Astrocyte (in vitro differentiated cells and primary cell): ENCODE results near the gene VKORC1. TPM values are rescaled to one million over a fixed set of nuclear protein-coding genes. Genes with fewer than 3 reads are reported as not detected.

Experiments
- DNase-seq: peaks from one replicate; pipeline ENCODE4 v3.0.0-alpha.2; 2010; ENCODE audit warnings: low read depth
- FAIRE-seq: peaks from 2 replicates; lab custom pipeline; 2011; peaks lifted over from hg19 to GRCh38; lab: Jason Lieb, UNC
- H2AFZ ChIP-seq: 2 replicates; pipeline ENCODE4 v1.6.0; 2012; ENCODE audit warnings: low read depth, low read length, inconsistent platforms
- H3K27ac ChIP-seq: 2 replicates; pipeline ENCODE4 v1.5.1; 2011; ENCODE audit warnings: low read depth, low read length, inconsistent platforms
- H3K27me3 ChIP-seq: 2 replicates; pipeline ENCODE4 v1.6.0; 2011; ENCODE audit warnings: low read length, inconsistent platforms; ENCODE audit not compliant: insufficient read depth
- H3K36me3 ChIP-seq: 2 replicates; pipeline ENCODE4 v1.5.1; 2011; ENCODE audit warnings: low read length, inconsistent platforms; ENCODE audit not compliant: insufficient read depth
- H3K4me1 ChIP-seq: 2 replicates; pipeline ENCODE4 v1.5.1; 2011; ENCODE audit warnings: low read length, inconsistent platforms; ENCODE audit not compliant: insufficient read depth
- H3K4me2 ChIP-seq: 2 replicates; pipeline ENCODE4 v1.6.0; 2012; ENCODE audit warnings: low read length, inconsistent platforms
- H3K4me3 ChIP-seq: 2 replicates; pipeline ENCODE4 v1.5.1; 2011; ENCODE audit warnings: low read depth, mild to moderate bottlenecking, low read length, inconsistent platforms; ENCODE audit not compliant: insufficient read depth
- H3K79me2 ChIP-seq: 2 replicates; pipeline ENCODE4 v1.6.0; 2012; ENCODE audit warnings: mild to moderate bottlenecking, low read length, inconsistent platforms; ENCODE audit not compliant: insufficient read depth
- H3K9ac ChIP-seq: 2 replicates; pipeline ENCODE4 v1.6.0; 2012; ENCODE audit warnings: mild to moderate bottlenecking, low read length, inconsistent platforms
- H3K9me3 ChIP-seq: 2 replicates; pipeline ENCODE4 v1.5.1; 2012; ENCODE audit warnings: low read depth, mild to moderate bottlenecking, low read length, inconsistent platforms; ENCODE audit not compliant: insufficient read depth
- H4K20me1 ChIP-seq: 2 replicates; pipeline ENCODE4 v1.6.0; 2012; ENCODE audit warnings: low read length, inconsistent platforms; ENCODE audit not compliant: insufficient read depth
- H3K27ac Mint-ChIP-seq: one replicate; pipeline ENCODE4 v1.8.0; 2021; ENCODE audit warnings: mild to moderate bottlenecking, mixed read lengths; ENCODE audit not compliant: unreplicated experiment
- H3K27me3 Mint-ChIP-seq: one replicate; pipeline ENCODE4 v1.8.0; 2021; ENCODE audit warnings: low read depth, mixed read lengths; ENCODE audit not compliant: unreplicated experiment
- H3K36me3 Mint-ChIP-seq: one replicate; pipeline ENCODE4 v1.8.0; 2021; ENCODE audit warnings: low read depth, mixed read lengths; ENCODE audit not compliant: unreplicated experiment
- H3K4me1 Mint-ChIP-seq: one replicate; pipeline ENCODE4 v1.8.0; 2021; ENCODE audit warnings: low read depth, mixed read lengths; ENCODE audit not compliant: unreplicated experiment
- H3K4me3 Mint-ChIP-seq: one replicate; pipeline ENCODE4 v1.8.0; 2021; ENCODE audit warnings: mild to moderate bottlenecking, moderate library complexity, mixed read lengths; ENCODE audit not compliant: unreplicated experiment
- H3K9me3 Mint-ChIP-seq: one replicate; pipeline ENCODE4 v1.8.0; 2021; ENCODE audit warnings: mild to moderate bottlenecking, mixed read lengths; ENCODE audit not compliant: unreplicated experiment
- EZH2 ChIP-seq: IDR thresholded peaks from 2 replicates; pipeline ENCODE4 v1.6.1; 2012; ENCODE audit warnings: mild to moderate bottlenecking, low read length, inconsistent platforms; ENCODE audit not compliant: insufficient read depth
- total RNA-seq: library from RNA; stranded (reverse); gene quantifications from 2 replicates; pipeline ENCODE4 v1.2.1, GENCODE V29; 2021
- TF ChIP-seq, protein P1 (sequence below): IDR thresholded peaks from 2 replicates; pipeline ENCODE4 v1.5.1; 2011; ENCODE audit warnings: low read depth, mild to moderate bottlenecking, inconsistent platforms, low read length, moderate library complexity; ENCODE audit not compliant: insufficient read depth

Gene VKORC1
- total RNA-seq, 1 donor from 2014 or later: 133 TPM

- H2AFZ ChIP-seq: no peak overlapping the region
- H3K9me3 ChIP-seq: no peaks in the 10 kb centered on the region
- TF ChIP-seq, protein P1, sequence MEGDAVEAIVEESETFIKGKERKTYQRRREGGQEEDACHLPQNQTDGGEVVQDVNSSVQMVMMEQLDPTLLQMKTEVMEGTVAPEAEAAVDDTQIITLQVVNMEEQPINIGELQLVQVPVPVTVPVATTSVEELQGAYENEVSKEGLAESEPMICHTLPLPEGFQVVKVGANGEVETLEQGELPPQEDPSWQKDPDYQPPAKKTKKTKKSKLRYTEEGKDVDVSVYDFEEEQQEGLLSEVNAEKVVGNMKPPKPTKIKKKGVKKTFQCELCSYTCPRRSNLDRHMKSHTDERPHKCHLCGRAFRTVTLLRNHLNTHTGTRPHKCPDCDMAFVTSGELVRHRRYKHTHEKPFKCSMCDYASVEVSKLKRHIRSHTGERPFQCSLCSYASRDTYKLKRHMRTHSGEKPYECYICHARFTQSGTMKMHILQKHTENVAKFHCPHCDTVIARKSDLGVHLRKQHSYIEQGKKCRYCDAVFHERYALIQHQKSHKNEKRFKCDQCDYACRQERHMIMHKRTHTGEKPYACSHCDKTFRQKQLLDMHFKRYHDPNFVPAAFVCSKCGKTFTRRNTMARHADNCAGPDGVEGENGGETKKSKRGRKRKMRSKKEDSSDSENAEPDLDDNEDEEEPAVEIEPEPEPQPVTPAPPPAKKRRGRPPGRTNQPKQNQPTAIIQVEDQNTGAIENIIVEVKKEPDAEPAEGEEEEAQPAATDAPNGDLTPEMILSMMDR: no peak
- TF ChIP-seq EZH2: no peak
- DNase-seq: no peak
- no peak overlapping the region for H3K9ac ChIP-seq
- no peak for FAIRE-seq
- H3K27me3 ChIP-seq: no peaks in the 10 kb centered on the region
- no peak overlapping the region for H3K27ac ChIP-seq
- Mint-ChIP-seq H3K27ac (no peak overlapping the region), H3K4me3 (no peak overlapping the region), H3K9me3 (peaks cover 2% of the 10 kb centered on the region), H3K4me1 (peaks cover 4% of the 10 kb centered on the region), H3K27me3 (peaks cover 6% of the 10 kb centered on the region), H3K36me3 (peaks cover 10% of the 10 kb centered on the region)
- H3K4me2 ChIP-seq: no peak overlapping the region
- H3K79me2 ChIP-seq: no peaks in the 10 kb centered on the region
- H3K36me3 ChIP-seq: no peaks in the 10 kb centered on the region
- H3K4me1 ChIP-seq: peaks cover 17% of the 10 kb centered on the region
- no peak overlapping the region for H3K4me3 ChIP-seq
- no peaks in the 10 kb centered on the region for H4K20me1 ChIP-seq
Observed at GRCh38 chr16:31133046-31133501, 38.5 kb upstream of the VKORC1 start.

GRCh38 chr16:31132303-31132979 is 37.8 kb upstream of the VKORC1 start:
- Mint-ChIP-seq H3K9me3 (peaks cover 2% of the 10 kb centered on the region), H3K27ac (no peak overlapping the region), H3K4me3 (no peak overlapping the region), H3K36me3 (peaks cover 14% of the 10 kb centered on the region), H3K27me3 (peaks cover 6% of the 10 kb centered on the region), H3K4me1 (peaks cover 4% of the 10 kb centered on the region)
- H3K4me3 ChIP-seq: no peak overlapping the region
- H3K4me1 ChIP-seq: peaks cover 16% of the 10 kb centered on the region
- no peak overlapping the region for H3K4me2 ChIP-seq
- H4K20me1 ChIP-seq: no peaks in the 10 kb centered on the region
- no peak for DNase-seq
- no peaks in the 10 kb centered on the region for H3K27me3 ChIP-seq
- FAIRE-seq: no peak
- H3K9ac ChIP-seq: no peak overlapping the region
- no peaks in the 10 kb centered on the region for H3K79me2 ChIP-seq
- H3K27ac ChIP-seq: no peak overlapping the region
- H2AFZ ChIP-seq: no peak overlapping the region
- TF ChIP-seq, protein P1: no peak
- TF ChIP-seq EZH2: no peak
- H3K9me3 ChIP-seq: no peaks in the 10 kb centered on the region
- H3K36me3 ChIP-seq: no peaks in the 10 kb centered on the region

DNA sequence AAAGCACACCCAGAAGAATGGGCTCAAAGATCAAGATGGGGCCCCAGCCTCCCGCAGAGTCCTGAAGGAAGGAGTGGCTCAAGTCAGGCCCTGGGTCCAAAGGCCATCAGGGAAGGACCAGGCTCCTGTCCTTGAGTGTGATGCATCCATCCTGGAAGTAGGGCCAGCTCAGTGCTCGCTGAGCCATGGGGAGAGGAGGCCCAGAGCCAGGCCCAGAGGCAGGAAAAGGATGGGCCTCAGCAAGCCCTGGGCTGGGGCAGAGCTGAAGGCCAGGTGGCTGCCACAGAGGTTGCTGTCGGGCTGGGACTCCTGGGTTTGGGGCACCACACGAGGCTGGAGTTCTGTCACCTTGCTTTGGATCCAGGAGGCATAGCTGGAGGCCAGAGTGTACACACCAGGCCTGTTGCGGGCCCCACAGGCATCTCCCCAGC is 37.3 kb upstream of the VKORC1 start:
- TF ChIP-seq EZH2: no peak
- TF ChIP-seq, protein P1: no peak
- Mint-ChIP-seq H3K27me3 (peaks cover 6% of the 10 kb centered on the region), H3K9me3 (peaks cover 2% of the 10 kb centered on the region), H3K4me1 (peaks cover 4% of the 10 kb centered on the region), H3K36me3 (peaks cover 14% of the 10 kb centered on the region), H3K27ac (no peak overlapping the region), H3K4me3 (no peak overlapping the region)
- Histone ChIP-seq H2AFZ (no peak overlapping the region), H3K36me3 (no peaks in the 10 kb centered on the region), H3K4me2 (no peak overlapping the region), H3K4me1 (peaks cover 16% of the 10 kb centered on the region), H3K9ac (no peak overlapping the region), H3K9me3 (no peaks in the 10 kb centered on the region), H4K20me1 (no peaks in the 10 kb centered on the region), H3K4me3 (no peak overlapping the region), H3K27ac (no peak overlapping the region), H3K27me3 (no peaks in the 10 kb centered on the region), H3K79me2 (no peaks in the 10 kb centered on the region)
- no peak for FAIRE-seq
- no peak for DNase-seq
